ENCODE results near the gene GGNBP2. TPM values are rescaled to one million over a fixed set of nuclear protein-coding genes. Genes with fewer than 3 reads are reported as not detected.

The GGNBP2 gene
- total and polyA plus RNA-seq, 2 donors from 2014 or later: 43.0 to 86.8 TPM

DNA sequence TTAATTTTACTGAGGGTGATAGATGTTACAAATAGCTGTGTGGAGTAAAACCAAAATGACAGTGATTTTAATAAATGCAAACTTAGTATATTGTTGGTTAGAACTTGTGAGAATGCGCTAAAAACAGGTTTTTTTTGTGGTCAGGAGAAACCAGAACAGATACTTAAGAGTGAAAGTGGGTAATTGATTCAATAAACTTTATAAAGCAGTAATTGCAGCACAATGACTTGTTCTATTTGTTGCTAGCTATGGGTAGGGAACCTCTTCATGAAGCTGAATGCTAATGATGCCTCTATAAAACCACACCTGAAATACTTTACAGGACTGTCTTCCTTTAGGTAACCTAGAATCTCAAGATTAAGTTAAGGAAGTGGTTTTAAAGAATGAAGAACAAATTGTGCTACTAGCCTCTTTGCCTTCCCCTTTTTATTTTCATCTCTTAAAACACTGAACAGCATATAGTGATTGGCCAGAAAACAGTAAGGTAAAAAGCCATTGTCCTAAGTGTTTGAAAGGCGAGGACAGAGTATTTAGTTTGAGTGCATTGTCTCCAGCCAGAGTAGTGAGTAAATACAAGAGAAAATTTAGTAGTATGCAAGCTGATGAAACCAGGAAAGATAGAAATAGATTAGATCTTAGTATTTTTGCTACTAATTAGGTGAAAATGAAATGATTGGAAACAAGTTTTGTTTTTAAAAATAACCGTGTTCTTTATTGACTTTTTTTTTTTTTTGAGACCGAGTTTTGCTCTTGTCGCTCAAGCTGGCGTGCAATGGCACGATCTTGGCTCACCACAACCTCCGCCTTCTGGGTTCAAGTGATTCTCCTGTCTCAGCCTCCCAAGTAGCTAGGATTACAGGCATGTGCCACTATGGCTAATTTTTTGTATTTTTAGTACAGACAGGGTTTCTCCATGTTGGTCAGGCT is 6.0 kb downstream of the GGNBP2 start:
- DNase-seq: no peak
- Histone ChIP-seq H3K27me3 (ENCODE audit: control insufficient read depth, insufficient read depth, low read length) (no peaks in the 10 kb centered on the region), H3K27ac (ENCODE audit: low read depth in 2 of 2, low read length in 2 of 2) (no peak overlapping the region), H3K4me1 (ENCODE audit: control insufficient read depth in 2 of 3, insufficient read depth in 2 of 3, low read depth in 1 of 3, low read length in 3 of 3) (peaks cover 7 to 19% (median 15%) of the 10 kb centered on the region in 3 donors), H3K9ac (ENCODE audit: low read length in 3 of 3) (no peak overlapping the region), H3K36me3 (ENCODE audit: control insufficient read depth in 2 of 3, insufficient read depth in 3 of 3, low read length in 3 of 3) (peaks cover 0 to 10% (median under 1%) of the 10 kb centered on the region in 3 donors), H3K9me3 (ENCODE audit: control insufficient read depth in 2 of 3, insufficient read depth in 1 of 3, low read length in 3 of 3) (no peaks in the 10 kb centered on the region), H3K4me3 (ENCODE audit: low read length in 3 of 3) (no peak overlapping the region)
- no peak for FAIRE-seq
- intact Hi-C loops (cut with DNase I): no loop called here
- TF ChIP-seq, protein P1, sequence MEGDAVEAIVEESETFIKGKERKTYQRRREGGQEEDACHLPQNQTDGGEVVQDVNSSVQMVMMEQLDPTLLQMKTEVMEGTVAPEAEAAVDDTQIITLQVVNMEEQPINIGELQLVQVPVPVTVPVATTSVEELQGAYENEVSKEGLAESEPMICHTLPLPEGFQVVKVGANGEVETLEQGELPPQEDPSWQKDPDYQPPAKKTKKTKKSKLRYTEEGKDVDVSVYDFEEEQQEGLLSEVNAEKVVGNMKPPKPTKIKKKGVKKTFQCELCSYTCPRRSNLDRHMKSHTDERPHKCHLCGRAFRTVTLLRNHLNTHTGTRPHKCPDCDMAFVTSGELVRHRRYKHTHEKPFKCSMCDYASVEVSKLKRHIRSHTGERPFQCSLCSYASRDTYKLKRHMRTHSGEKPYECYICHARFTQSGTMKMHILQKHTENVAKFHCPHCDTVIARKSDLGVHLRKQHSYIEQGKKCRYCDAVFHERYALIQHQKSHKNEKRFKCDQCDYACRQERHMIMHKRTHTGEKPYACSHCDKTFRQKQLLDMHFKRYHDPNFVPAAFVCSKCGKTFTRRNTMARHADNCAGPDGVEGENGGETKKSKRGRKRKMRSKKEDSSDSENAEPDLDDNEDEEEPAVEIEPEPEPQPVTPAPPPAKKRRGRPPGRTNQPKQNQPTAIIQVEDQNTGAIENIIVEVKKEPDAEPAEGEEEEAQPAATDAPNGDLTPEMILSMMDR (IDR thresholded peaks at IDR 0.05; ENCODE audit: borderline replicate concordance, extremely low read depth, insufficient read depth): no peak

GRCh38 chr17:36553459-36553858 is 8.7 kb downstream of the GGNBP2 start:
- Histone ChIP-seq H3K36me3 (ENCODE audit: control insufficient read depth in 2 of 3, insufficient read depth in 3 of 3, low read length in 3 of 3) (peaks cover 2 to 25% (median 12%) of the 10 kb centered on the region in 3 donors), H3K27ac (ENCODE audit: low read depth in 2 of 2, low read length in 2 of 2) (no peak overlapping the region), H3K4me3 (ENCODE audit: low read length in 3 of 3) (no peak overlapping the region), H3K27me3 (ENCODE audit: control insufficient read depth, insufficient read depth, low read length) (no peaks in the 10 kb centered on the region), H3K4me1 (ENCODE audit: control insufficient read depth in 2 of 3, insufficient read depth in 2 of 3, low read depth in 1 of 3, low read length in 3 of 3) (peaks cover 0 to 5% (median 0%) of the 10 kb centered on the region in 3 donors), H3K9me3 (ENCODE audit: control insufficient read depth in 2 of 3, insufficient read depth in 1 of 3, low read length in 3 of 3) (no peaks in the 10 kb centered on the region), H3K9ac (ENCODE audit: low read length in 3 of 3) (no peak overlapping the region)
- TF ChIP-seq, protein P1 (IDR thresholded peaks at IDR 0.05; ENCODE audit: borderline replicate concordance, extremely low read depth, insufficient read depth): no peak
- FAIRE-seq (no peak), DNase-seq (no peak)
- intact Hi-C loops (cut with DNase I): no loop called here

DNA sequence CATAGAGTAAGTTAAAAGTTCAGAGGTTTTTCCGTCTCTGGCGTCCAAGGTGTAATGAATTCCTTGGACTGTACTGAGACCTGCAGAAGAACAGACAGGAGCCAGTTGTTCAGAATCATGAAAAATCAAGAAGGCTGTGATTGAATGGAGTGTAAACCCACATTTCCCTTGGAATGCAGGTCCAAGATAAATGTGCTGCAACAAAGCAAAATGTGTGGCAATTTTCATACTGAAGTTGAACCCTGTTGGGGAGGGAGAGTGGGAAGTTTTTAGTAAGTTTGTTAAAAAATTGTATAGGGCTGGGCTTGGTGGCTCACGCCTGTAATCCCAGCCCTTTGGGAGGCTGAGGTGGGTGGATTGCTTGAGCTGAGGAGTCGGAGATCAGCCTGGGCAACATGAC is 21.4 kb downstream of the GGNBP2 start:
- H3K9me3 ChIP-seq (ENCODE audit: control insufficient read depth in 2 of 3, insufficient read depth in 1 of 3, low read length in 3 of 3): no peaks in the 10 kb centered on the region
- no peak overlapping the region for H3K4me3 ChIP-seq (ENCODE audit: low read length in 3 of 3)
- peaks cover 4 to 38% (median 9%) of the 10 kb centered on the region in 3 donors for H3K36me3 ChIP-seq (ENCODE audit: control insufficient read depth in 2 of 3, insufficient read depth in 3 of 3, low read length in 3 of 3)
- H3K4me1 ChIP-seq (ENCODE audit: control insufficient read depth in 2 of 3, insufficient read depth in 2 of 3, low read depth in 1 of 3, low read length in 3 of 3): peaks cover 0 to 5% (median 3%) of the 10 kb centered on the region in 3 donors
- H3K27me3 ChIP-seq (ENCODE audit: control insufficient read depth, insufficient read depth, low read length): no peaks in the 10 kb centered on the region
- TF ChIP-seq, protein P1 (IDR thresholded peaks at IDR 0.05; ENCODE audit: borderline replicate concordance, extremely low read depth, insufficient read depth): no peak
- FAIRE-seq (no peak), DNase-seq (no peak)
- no peak overlapping the region for H3K27ac ChIP-seq (ENCODE audit: low read depth in 2 of 2, low read length in 2 of 2)
- intact Hi-C loops (cut with DNase I): no loop called here
- no peak overlapping the region for H3K9ac ChIP-seq (ENCODE audit: low read length in 3 of 3)
